Testis (tissue), 2 donors: Measurements from ENCODE around the gene ANGPT4.

Source experiments
- POLR2A ChIP-seq: fragments of 450-650 bp; IDR thresholded peaks from one replicate; pipeline ENCODE4 v1.6.1; 2017; ENCODE audit warnings: antibody characterized with exemption, mild to moderate bottlenecking, moderate library complexity
- TF ChIP-seq, protein P1 (sequence below), 3 experiments: fragments of 450-650 bp in 2 of 3; fragments of 200-600 bp in 1 of 3; sonication (generic) in 1 of 3; IDR thresholded peaks; one replicate each; pipeline ENCODE4 v1.5.1; 2016 to 2019; ENCODE audit warnings: antibody characterized with exemption in 3 of 3, mild to moderate bottlenecking in 2 of 3, moderate library complexity in 1 of 3

DNA sequence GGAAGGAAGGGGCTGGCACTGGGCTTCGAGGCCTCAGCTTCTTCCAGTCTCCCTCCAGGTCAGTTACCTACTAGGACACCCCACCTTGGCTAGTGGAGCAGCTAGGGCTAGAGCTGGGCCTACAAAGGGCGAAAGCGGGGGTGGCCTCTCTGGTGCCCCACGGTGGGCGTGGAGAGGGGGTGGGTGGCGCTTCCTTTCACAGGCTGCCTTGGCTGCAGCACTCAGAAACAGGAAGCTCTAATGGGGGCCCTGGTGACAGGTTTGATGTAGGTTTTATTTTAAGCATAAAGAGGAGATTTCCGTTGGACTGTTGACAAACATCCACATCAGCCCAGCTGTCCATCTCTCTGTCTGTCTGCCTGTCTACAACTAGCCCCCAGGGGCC is 69.2 kb downstream of the ANGPT4 start:
- TF ChIP-seq, protein P1, sequence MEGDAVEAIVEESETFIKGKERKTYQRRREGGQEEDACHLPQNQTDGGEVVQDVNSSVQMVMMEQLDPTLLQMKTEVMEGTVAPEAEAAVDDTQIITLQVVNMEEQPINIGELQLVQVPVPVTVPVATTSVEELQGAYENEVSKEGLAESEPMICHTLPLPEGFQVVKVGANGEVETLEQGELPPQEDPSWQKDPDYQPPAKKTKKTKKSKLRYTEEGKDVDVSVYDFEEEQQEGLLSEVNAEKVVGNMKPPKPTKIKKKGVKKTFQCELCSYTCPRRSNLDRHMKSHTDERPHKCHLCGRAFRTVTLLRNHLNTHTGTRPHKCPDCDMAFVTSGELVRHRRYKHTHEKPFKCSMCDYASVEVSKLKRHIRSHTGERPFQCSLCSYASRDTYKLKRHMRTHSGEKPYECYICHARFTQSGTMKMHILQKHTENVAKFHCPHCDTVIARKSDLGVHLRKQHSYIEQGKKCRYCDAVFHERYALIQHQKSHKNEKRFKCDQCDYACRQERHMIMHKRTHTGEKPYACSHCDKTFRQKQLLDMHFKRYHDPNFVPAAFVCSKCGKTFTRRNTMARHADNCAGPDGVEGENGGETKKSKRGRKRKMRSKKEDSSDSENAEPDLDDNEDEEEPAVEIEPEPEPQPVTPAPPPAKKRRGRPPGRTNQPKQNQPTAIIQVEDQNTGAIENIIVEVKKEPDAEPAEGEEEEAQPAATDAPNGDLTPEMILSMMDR (IDR thresholded peaks at IDR 0.05): no peak
- no peak for TF ChIP-seq POLR2A
